MCF 10A (cell line): Measurements from ENCODE around the gene PTPRG. TPM values are rescaled to one million over a fixed set of nuclear protein-coding genes. Genes with fewer than 3 reads are reported as not detected.

Source experiments
- BruUV-seq: library from RNA; stranded (reverse); fragments of 400-500 nt; replicated peaks from 2 replicates; lab custom pipeline; 2021; lab: Mats Ljungman, UMichigan
- CTCF ChIA-PET: fragments of 300-600 bp; sonication (Branson Sonifier 250); formaldehyde crosslinking; extraction: SDS; loops from one replicate; lab custom pipeline; 2021; ENCODE audit warnings: antibody characterized with exemption, inconsistent platforms; lab: Yijun Ruan, JAX
- POLR2A ChIA-PET: fragments of 300-600, 350-650 bp; sonication (Branson Sonifier 250); formaldehyde crosslinking; extraction: SDS; loops from one replicate; lab custom pipeline; 2020; ENCODE audit warnings: antibody characterized with exemption, inconsistent platforms; lab: Yijun Ruan, JAX
- DNase-seq: peaks from one replicate; pipeline ENCODE4 v3.0.0-alpha.2; 2018; ENCODE audit not compliant: unreplicated experiment
- H3K27ac Mint-ChIP-seq: one replicate; pipeline ENCODE4 v1.8.0; 2022; ENCODE audit warnings: mild to moderate bottlenecking, low read depth, mixed read lengths; ENCODE audit not compliant: unreplicated experiment
- H3K27me3 Mint-ChIP-seq: one replicate; pipeline ENCODE4 v1.8.0; 2022; ENCODE audit warnings: mixed read lengths; ENCODE audit not compliant: insufficient read depth, unreplicated experiment
- H3K36me3 Mint-ChIP-seq: one replicate; pipeline ENCODE4 v1.8.0; 2022; ENCODE audit warnings: mild to moderate bottlenecking, moderate library complexity, mixed read lengths; ENCODE audit not compliant: insufficient read depth, unreplicated experiment
- H3K4me1 Mint-ChIP-seq: one replicate; pipeline ENCODE4 v1.8.0; 2022; ENCODE audit warnings: mixed read lengths; ENCODE audit not compliant: insufficient read depth, unreplicated experiment
- H3K4me3 Mint-ChIP-seq: one replicate; pipeline ENCODE4 v1.8.0; 2022; ENCODE audit warnings: mild to moderate bottlenecking, moderate library complexity, mixed read lengths; ENCODE audit not compliant: unreplicated experiment
- H3K9me3 Mint-ChIP-seq: one replicate; pipeline ENCODE4 v1.8.0; 2022; ENCODE audit warnings: mixed read lengths; ENCODE audit not compliant: unreplicated experiment
- CTCF ChIP-seq: fragments of 200-600 bp; IDR thresholded peaks from one replicate; pipeline ENCODE4 v1.8.0; 2022; ENCODE audit warnings: antibody characterized with exemption, mild to moderate bottlenecking; ENCODE audit not compliant: unreplicated experiment
- intact Hi-C: fragments of 100-400 bp; cut with micrococcal nuclease; formaldehyde crosslinking; loops from 2 replicates; pipeline ENCODE4 v1.14.1; 2022
- total RNA-seq: library from RNA; stranded (reverse); gene quantifications from 2 replicates; pipeline ENCODE4 v1.2.3, GENCODE V29; 2022

Gene PTPRG
- total RNA-seq, 1 experiment from 2014 or later = 54.5 TPM

GRCh38 chr3:61663356-61664104, 102.2 kb downstream of the PTPRG start:
- peaks cover 7% of the 10 kb centered on the region for H3K36me3 Mint-ChIP-seq
- no peaks in the 10 kb centered on the region for H3K27me3 Mint-ChIP-seq
- H3K4me1 Mint-ChIP-seq = peaks cover 15% of the 10 kb centered on the region
- BruUV-seq = no TSS peak
- no peak overlapping the region for H3K4me3 Mint-ChIP-seq
- ChIA-PET POLR2A (interaction anchor here (0.6 to 1.5 kb wide), 2 partner anchors 19 to 21 kb away, joined by 4 read pairs; no protein-coding TSS in a partner anchor), CTCF (interaction anchor here (0.7 to 1.3 kb wide), 2 partner anchors 11 to 391 kb away, joined by 3 read pairs; no protein-coding TSS in a partner anchor)
- TF ChIP-seq CTCF = no peak
- no peak for DNase-seq
- intact Hi-C loops = no loop called here
- peak overlapping the region; percentile 83 for H3K27ac Mint-ChIP-seq
- no peaks in the 10 kb centered on the region for H3K9me3 Mint-ChIP-seq

- ChIA-PET POLR2A (interaction anchor here (0.6 to 1.5 kb wide), 2 partner anchors 18 to 20 kb away, joined by 4 read pairs; no protein-coding TSS in a partner anchor), CTCF (interaction anchor here (1.2 kb wide), 1 partner anchor 19 kb away, joined by 4 read pairs; no protein-coding TSS in a partner anchor)
- Mint-ChIP-seq H3K27me3 (no peaks in the 10 kb centered on the region), H3K27ac (peak overlapping the region; percentile 83), H3K4me3 (no peak overlapping the region), H3K9me3 (no peaks in the 10 kb centered on the region), H3K36me3 (peaks cover 7% of the 10 kb centered on the region), H3K4me1 (peaks cover 20% of the 10 kb centered on the region)
- no peak for TF ChIP-seq CTCF
- intact Hi-C loops = no loop called here
- peak; percentile 89 for DNase-seq
- BruUV-seq = no TSS peak
Measured at GRCh38 chr3:61664105-61664482, 102.7 kb downstream of the PTPRG start.

GRCh38 chr3:61665121-61665520, 103.8 kb downstream of the PTPRG start:
- no peak overlapping the region for H3K27ac Mint-ChIP-seq
- intact Hi-C loops = no loop called here
- ChIA-PET CTCF (interaction anchor here (1.2 kb wide), 1 partner anchor 18 kb away, joined by 4 read pairs; no protein-coding TSS in a partner anchor), POLR2A (interaction anchor here (1.5 kb wide), 1 partner anchor 19 kb away, joined by 4 read pairs; no protein-coding TSS in a partner anchor)
- DNase-seq = no peak
- BruUV-seq = no TSS peak
- no peaks in the 10 kb centered on the region for H3K27me3 Mint-ChIP-seq
- H3K9me3 Mint-ChIP-seq = no peaks in the 10 kb centered on the region
- H3K36me3 Mint-ChIP-seq = peaks cover 7% of the 10 kb centered on the region
- peaks cover 30% of the 10 kb centered on the region for H3K4me1 Mint-ChIP-seq
- no peak for TF ChIP-seq CTCF
- H3K4me3 Mint-ChIP-seq = no peak overlapping the region

- POLR2A ChIA-PET = interaction anchor here (1.0 kb wide), 1 partner anchor 102 kb away, joined by 3 read pairs; no protein-coding TSS in a partner anchor
- H3K9me3 Mint-ChIP-seq = no peaks in the 10 kb centered on the region
- no TSS peak for BruUV-seq
- no peak overlapping the region for H3K27ac Mint-ChIP-seq
- CTCF ChIA-PET = no interaction called here
- peaks cover 31% of the 10 kb centered on the region for H3K4me1 Mint-ChIP-seq
- H3K36me3 Mint-ChIP-seq = peaks cover 7% of the 10 kb centered on the region
- H3K4me3 Mint-ChIP-seq = no peak overlapping the region
- no peak for DNase-seq
- TF ChIP-seq CTCF = no peak
- intact Hi-C loops = no loop called here
- H3K27me3 Mint-ChIP-seq = no peaks in the 10 kb centered on the region
Measured at GRCh38 chr3:61665987-61666386, 104.6 kb downstream of the PTPRG start.
